Testis (tissue), 3 donors: ENCODE data around the gene TBC1D22A. TPM values are rescaled to one million over a fixed set of nuclear protein-coding genes. Genes with fewer than 3 reads are reported as not detected.

Experiments
- DNase-seq: peaks from one replicate; pipeline ENCODE4 v3.0.0-alpha.2; 2019
- H3K27ac ChIP-seq, 2 donors: fragments of 200-600 bp; sonication (generic); one replicate each; pipeline ENCODE4 v1.5.1; 2019
- H3K27me3 ChIP-seq: fragments of 200-600 bp; sonication (generic); one replicate; pipeline ENCODE4 v1.5.1; 2019
- H3K36me3 ChIP-seq: fragments of 200-600 bp; sonication (generic); one replicate; pipeline ENCODE4 v1.5.1; 2017; ENCODE audit warnings: low read depth; ENCODE audit errors: missing control alignments
- H3K4me1 ChIP-seq: fragments of 200-600 bp; sonication (generic); one replicate; pipeline ENCODE4 v1.5.1; 2019
- H3K4me3 ChIP-seq, 2 donors: fragments of 200-600 bp; sonication (generic); one replicate each; pipeline ENCODE4 v1.5.1; 2017 to 2019
- H3K9me3 ChIP-seq: fragments of 200-600 bp; sonication (generic); one replicate; pipeline ENCODE4 v1.5.1; 2017
- POLR2A ChIP-seq: fragments of 450-650 bp; IDR thresholded peaks from one replicate; pipeline ENCODE4 v1.6.1; 2017; ENCODE audit warnings: antibody characterized with exemption, mild to moderate bottlenecking, moderate library complexity
- WGBS, 2 donors: methylation state at CpG; one replicate each; pipeline ENCODE4 v1.1.5; 2018; 5-methylcytosine and 5-hydroxymethylcytosine counted together
- intact Hi-C: fragments of 100-400 bp; cut with DNase I; formaldehyde crosslinking; loops from one replicate; pipeline ENCODE4 v1.15.1; 2023; ENCODE audit warnings: low total_unique reads
- polyA plus RNA-seq: library from polyadenylated mRNA; stranded (reverse); fragments of 350-450 nt; fragmentation: Illumina TruSeq; extraction: RNeasy Lipid Tissue Mini Kit (QIAGEN cat#74804); gene quantifications from one replicate; pipeline ENCODE4 v1.2.3, GENCODE V29; 2014; ENCODE audit warnings: low read depth, low replicate concordance; ENCODE audit not compliant: insufficient read depth
- total RNA-seq, 2 donors: library from RNA; depleted of rRNA; stranded (reverse); fragments of >200 nt; gene quantifications; one replicate each; pipeline ENCODE4 v1.2.3, GENCODE V29; 2016
- TF ChIP-seq, protein P1 (sequence below), 3 experiments: fragments of 450-650 bp in 2 of 3; fragments of 200-600 bp in 1 of 3; sonication (generic) in 1 of 3; IDR thresholded peaks; one replicate each; pipeline ENCODE4 v1.5.1; 2016 to 2019; ENCODE audit warnings: antibody characterized with exemption in 3 of 3, mild to moderate bottlenecking in 2 of 3, moderate library complexity in 1 of 3

Gene TBC1D22A
- total and polyA plus RNA-seq, 3 donors from 2014 or later: 16.6 to 32.8 (median 28.5) TPM

DNA sequence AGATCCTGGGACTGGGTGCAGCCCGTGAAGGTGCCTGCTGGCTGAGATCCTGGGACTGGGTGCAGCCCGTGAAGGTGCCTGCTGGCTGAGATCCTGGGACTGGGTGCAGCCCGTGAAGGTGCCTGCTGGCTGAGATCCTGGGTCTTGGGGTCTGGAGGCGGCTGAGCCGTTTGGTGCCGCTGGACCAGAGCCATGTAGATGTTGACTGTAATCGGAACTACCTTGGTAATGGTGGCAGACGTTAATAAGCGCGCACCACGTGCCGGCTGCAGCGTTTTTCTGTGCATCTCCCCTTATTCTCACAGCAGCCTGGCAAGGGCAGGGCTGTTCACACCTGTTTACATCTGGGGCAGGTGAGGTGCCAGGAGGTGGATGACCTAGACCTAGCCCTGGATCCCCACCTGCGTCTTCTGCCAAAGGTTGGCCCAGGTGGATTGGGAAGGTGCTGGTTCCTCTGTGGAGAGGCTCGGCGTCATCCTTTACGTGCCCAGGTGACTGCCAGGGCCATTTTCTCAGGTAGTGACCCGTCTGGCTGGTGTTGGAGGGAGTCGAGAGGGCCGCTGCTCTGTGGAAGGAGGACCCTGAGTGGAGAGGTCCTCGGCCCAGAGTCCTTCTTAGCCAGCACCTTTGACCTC, 382.5 kb downstream of the TBC1D22A start:
- Histone ChIP-seq H3K27me3 (no peaks in the 10 kb centered on the region), H3K27ac (no peak overlapping the region), H3K4me3 (no peak overlapping the region), H3K36me3 (no peaks in the 10 kb centered on the region), H3K4me1 (no peaks in the 10 kb centered on the region), H3K9me3 (no peaks in the 10 kb centered on the region)
- 95 to 97% methylated on average over 11 to 18 of the region's 21 CpGs for WGBS, 2 donors
- no peak for DNase-seq
- intact Hi-C loops: no loop called here
- TF ChIP-seq, protein P1, sequence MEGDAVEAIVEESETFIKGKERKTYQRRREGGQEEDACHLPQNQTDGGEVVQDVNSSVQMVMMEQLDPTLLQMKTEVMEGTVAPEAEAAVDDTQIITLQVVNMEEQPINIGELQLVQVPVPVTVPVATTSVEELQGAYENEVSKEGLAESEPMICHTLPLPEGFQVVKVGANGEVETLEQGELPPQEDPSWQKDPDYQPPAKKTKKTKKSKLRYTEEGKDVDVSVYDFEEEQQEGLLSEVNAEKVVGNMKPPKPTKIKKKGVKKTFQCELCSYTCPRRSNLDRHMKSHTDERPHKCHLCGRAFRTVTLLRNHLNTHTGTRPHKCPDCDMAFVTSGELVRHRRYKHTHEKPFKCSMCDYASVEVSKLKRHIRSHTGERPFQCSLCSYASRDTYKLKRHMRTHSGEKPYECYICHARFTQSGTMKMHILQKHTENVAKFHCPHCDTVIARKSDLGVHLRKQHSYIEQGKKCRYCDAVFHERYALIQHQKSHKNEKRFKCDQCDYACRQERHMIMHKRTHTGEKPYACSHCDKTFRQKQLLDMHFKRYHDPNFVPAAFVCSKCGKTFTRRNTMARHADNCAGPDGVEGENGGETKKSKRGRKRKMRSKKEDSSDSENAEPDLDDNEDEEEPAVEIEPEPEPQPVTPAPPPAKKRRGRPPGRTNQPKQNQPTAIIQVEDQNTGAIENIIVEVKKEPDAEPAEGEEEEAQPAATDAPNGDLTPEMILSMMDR (IDR thresholded peaks at IDR 0.05): no peak
- TF ChIP-seq POLR2A: no peak

DNA sequence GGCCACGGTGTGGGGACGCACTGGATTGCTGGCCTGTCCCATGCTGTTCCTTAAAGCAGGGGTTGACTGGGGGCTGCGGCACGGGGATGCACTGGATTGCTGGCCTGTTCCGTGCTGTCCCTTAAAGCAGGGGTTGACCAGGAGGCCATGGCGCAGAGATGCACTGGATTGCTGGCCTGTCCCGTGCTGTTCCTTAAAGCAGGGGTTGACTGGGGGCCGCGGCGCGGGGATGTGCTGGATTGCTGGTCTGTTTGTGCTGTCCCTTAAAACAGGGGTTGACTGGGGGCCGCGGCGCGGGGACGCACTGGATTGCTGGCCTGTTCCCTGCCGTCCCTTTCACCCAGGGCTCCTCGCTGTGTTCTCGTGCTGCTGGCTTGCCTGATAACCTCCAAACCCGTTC, 383.4 kb downstream of the TBC1D22A start:
- no peaks in the 10 kb centered on the region for H3K36me3 ChIP-seq
- H3K9me3 ChIP-seq: no peaks in the 10 kb centered on the region
- H3K4me1 ChIP-seq: no peaks in the 10 kb centered on the region
- DNase-seq: no peak
- H3K4me3 ChIP-seq: no peak overlapping the region
- intact Hi-C loops: no loop called here
- WGBS, 2 donors: 88 to 94% methylated on average over 18 to 20 of the region's 20 CpGs
- H3K27me3 ChIP-seq: no peaks in the 10 kb centered on the region
- H3K27ac ChIP-seq: no peak overlapping the region
- TF ChIP-seq POLR2A: no peak
- TF ChIP-seq, protein P1 (IDR thresholded peaks at IDR 0.05): no peak

DNA sequence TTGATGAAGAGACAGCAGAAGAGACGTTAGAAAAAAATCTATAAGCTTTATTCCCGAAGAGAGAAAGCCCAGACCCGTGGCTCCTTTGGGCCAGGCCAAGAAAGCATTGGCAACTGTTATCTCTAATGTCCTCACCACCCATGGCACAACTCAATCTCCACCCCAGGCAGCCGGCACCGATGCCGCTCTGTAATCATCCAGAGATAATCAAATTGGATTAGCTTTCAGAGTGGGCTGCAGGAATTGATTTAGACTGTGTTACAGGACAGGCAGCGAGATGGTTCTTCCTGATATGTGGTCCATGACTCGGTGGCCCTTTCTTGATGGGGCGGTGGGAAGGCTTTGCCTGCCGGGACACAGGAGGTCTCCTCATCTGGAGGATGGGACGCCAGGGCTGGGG, 383.9 kb downstream of the TBC1D22A start:
- DNase-seq: no peak
- H3K36me3 ChIP-seq: no peaks in the 10 kb centered on the region
- no peak overlapping the region for H3K27ac ChIP-seq
- H3K4me1 ChIP-seq: no peaks in the 10 kb centered on the region
- H3K4me3 ChIP-seq: no peak overlapping the region
- intact Hi-C loops: no loop called here
- TF ChIP-seq, protein P1 (IDR thresholded peaks at IDR 0.05): no peak
- no peak for TF ChIP-seq POLR2A
- WGBS, 2 donors: 91 to 93% methylated on average over 10 to 11 of the region's 11 CpGs
- H3K27me3 ChIP-seq: no peaks in the 10 kb centered on the region
- no peaks in the 10 kb centered on the region for H3K9me3 ChIP-seq

DNA sequence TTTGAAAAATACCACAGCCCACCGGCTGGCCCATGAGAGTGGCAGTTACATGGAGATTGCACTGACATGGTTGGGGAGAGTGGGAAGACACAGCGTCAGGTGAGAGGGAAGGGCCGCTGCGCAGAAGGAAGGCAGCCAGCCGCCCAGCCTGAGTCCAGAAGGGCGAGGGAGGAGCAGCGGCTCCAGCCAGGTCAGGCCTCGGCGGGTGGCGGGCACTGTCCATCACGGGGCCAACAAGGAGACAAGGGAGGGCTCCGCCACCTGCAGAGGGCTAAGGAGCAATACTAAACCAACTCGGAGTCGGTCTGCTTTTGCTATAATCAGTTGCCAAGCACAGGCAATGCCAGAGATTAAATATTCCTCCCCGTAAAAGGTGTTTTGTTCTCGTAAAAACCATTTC, 384.5 kb downstream of the TBC1D22A start:
- Histone ChIP-seq H3K36me3 (no peaks in the 10 kb centered on the region), H3K4me1 (no peaks in the 10 kb centered on the region), H3K9me3 (no peaks in the 10 kb centered on the region), H3K27ac (no peak overlapping the region), H3K27me3 (no peaks in the 10 kb centered on the region), H3K4me3 (no peak overlapping the region)
- TF ChIP-seq, protein P1 (IDR thresholded peaks at IDR 0.05): no peak
- no peak for TF ChIP-seq POLR2A
- no peak for DNase-seq
- intact Hi-C loops: no loop called here
- WGBS, 2 donors: 89 to 91% methylated on average over 16 of the region's 16 CpGs

DNA sequence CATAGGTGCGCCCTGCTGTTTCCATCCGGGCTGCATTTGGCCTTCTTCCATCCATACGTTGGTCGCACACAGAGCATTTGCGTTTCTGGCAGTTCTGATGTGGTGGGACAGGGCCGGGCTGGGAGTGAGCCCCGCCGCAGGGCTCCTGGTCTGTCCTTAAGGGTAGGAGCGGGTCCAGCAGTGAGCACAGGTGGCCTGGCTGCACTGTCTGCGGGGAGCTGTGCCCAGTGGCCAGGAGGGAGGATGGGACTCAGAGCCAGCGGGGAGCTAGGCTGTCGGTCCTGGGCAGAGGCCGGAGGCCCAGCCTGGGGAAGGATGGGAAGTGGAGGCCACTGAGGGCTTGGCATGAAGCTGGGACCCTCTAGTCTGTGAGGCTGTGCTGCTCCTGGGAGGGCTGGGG, 385.1 kb downstream of the TBC1D22A start:
- Histone ChIP-seq H3K4me1 (no peaks in the 10 kb centered on the region), H3K36me3 (no peaks in the 10 kb centered on the region), H3K27me3 (no peaks in the 10 kb centered on the region), H3K4me3 (no peak overlapping the region), H3K9me3 (no peaks in the 10 kb centered on the region), H3K27ac (no peak overlapping the region)
- intact Hi-C loops: no loop called here
- DNase-seq: no peak
- TF ChIP-seq, protein P1 (IDR thresholded peaks at IDR 0.05): no peak
- TF ChIP-seq POLR2A: no peak
- WGBS, 2 donors: 93 to 98% methylated on average over 9 to 13 of the region's 13 CpGs
